Fibroblast of skin of right biceps (primary cell): Measurements from ENCODE around the gene SARS2.
A peak's percentile ranks its signal among the peaks of the same experiment; 100 is the strongest.

Experiments
- DNase-seq: peaks from one replicate; pipeline ENCODE4 v3.0.0-alpha.2; 2013

SARS2 gene

DNA sequence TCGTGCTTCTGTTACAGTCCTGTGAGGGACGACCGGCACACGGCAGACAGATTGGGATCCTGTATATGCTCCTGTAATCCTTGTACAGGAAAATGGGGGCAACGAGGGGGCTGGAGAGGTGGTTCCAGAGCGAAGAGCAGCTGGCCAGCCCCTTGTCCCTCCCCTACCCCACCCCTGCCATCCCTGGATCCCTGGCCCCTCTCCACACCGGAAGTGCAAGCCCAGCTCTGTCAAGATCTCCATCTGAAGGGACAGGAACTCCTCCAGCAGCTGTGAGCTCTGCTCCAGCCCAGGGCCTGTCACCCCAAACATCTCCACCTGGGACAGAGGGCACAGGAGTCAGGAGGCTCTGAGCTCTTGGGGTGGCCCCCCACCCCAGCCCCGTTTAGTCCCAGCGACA lies 13.0 kb downstream of the SARS2 start:
- DNase-seq: no peak

DNA sequence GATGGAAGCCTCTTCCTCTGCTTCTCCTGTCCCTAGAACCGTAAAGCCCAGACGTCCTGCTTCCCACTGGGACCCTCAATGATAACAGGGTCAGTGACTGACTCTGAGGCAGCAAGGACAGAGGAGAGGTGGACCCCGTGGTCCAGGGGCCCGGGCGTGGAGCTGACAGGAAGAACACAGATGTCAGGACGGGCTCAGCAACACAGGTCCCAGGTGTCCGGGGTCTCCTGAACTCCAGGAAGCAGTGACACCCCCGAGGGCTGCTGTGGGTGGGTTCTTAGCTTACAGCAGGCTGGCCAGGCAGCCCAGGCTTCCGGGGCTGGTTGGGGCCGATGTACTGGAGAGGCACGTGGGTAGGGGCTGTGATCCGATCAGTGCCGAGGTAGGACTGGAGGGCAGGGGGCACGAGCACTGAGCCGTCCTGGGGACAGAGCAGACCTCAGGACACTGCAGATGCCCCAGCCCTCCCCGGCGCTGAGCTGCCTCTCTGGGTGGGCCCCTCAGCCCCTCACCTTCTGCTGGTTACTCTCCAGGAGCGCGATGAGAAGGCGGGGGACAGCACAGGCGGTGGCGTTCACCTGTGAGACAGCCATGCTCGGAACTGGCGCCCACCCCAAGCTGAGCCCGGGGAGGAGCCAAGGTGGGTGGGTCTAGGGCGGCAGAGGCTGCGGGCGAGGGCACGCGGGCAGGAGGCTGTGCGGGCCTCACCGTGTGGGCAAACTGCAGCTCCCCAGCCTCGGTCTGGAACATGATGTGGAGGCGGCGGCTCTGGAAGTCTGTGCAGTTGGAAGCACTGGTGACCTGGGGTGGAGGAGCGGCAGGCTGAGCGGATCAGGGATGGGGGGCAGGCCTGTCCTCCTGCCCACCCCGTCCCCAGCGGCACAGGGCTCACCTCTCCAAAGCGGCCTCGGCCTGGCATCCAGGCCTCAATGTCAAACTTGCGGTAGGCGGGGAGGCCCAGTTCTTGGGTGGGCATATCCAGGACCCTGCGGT lies 14.9 kb downstream of the SARS2 start:
- no peak for DNase-seq

DNA sequence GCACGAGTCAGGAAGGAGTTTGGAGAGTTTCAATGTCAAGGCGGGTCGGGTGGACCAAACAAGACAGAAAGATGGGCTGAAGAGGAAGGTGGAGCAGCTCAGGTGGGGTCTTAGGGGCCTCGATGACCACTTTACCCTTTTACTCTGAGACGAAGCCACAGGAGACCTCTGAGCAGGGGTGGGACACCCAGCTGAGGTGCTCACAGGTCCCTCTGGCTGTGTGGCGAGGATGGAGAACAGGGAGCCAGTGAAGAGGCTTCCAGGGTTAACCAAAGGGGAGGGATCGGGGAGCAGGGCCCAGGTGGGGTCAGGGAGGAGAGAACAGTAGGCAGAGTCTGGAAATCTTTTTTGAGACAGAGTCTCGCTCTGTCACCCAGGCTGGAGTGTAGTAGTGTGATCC lies 16.6 kb downstream of the SARS2 start:
- no peak for DNase-seq

DNA sequence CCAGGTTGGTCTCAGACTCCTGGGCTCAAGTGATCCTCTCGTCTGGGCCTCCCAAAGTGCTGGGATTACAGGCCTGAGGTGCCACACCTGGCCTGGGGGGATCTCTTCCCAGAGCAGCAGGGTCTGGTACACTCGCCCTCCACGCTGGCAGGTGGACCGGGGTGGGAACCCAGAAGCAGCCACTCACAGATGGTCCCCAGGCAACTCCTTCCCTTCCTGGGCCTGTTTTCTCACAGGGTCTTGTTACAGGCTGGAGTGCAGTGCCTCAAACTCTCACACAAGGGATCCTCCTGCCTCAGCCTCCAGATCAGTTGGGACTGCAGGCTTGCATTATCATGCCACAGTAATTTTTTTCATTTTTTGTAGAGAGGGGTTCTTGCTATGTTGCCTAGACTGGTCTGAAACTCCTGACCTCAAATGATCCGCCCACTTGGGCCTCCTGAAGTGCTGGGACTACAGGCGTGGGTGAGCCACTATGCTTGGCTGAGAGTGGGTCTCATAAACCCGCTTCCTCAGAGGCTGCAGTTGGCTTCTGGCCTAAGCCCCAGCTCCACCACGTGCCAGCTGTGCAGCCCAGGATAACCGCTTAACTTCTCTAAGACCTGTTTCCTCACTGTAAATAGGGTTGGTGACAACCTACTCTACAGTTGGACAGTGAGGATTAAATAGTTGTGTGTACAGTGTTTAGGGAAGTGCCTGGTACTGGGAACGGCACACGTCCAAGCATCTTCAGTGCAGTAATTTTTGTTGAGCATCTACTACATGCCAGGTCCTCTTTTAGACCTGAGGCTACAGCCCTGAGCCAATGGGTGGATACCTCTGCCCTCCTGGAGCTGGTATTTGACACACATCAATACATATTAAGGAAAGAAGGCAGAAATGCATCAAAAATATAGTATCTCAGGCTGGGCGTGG lies 17.7 kb downstream of the SARS2 start:
- DNase-seq: no peak

DNA sequence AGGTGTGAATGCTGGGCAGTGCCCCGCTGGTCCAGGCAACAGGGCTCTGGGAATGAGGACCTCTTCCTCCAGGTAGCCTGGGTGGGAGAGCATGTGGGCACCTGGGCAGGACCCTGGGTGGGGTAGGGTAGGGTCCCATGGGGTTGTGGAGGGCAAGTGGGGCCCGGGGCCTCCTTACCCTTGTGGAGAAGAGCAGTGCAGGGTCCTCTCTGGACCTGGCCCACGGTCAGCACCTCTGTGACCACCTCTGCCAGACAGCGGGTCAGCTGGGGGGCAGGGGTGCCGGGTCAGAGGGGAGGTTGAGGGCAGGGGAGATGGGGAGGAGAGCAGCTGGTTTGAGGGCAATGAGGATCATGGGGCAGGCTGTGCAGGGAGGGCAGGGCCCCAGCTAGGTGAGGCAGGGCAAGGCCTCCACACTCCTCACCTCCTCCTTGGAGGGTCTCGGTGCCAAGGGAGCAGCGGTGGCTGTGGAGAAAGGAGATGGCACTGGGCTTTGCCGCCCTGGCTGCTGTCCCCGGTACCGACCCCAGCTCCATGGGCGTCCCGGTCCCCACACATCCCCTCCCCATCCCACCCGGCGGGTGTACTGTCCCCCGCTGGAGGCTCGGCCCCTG lies 19.1 kb downstream of the SARS2 start:
- DNase-seq: no peak

DNA sequence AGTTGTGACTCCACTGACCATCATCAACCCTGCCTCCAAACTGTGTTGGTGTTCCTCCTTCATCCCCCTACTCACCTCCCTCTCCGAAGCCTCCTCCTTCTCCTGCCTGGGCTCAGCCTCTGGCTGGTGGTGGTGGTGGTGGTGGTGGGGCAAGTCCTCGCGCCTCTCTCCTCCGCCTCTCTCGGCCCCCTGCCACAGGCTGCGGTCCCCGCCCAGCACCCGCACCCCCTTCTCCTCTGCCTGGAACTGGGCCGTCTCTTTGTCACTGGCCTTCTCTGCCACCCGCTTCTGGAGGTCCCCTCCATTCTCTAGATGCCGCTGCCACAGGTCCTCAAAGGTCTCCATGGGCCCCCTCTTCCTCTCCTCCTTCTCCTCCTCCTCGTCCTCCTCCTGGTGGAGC lies 20.1 kb downstream of the SARS2 start:
- DNase-seq: no peak

DNA sequence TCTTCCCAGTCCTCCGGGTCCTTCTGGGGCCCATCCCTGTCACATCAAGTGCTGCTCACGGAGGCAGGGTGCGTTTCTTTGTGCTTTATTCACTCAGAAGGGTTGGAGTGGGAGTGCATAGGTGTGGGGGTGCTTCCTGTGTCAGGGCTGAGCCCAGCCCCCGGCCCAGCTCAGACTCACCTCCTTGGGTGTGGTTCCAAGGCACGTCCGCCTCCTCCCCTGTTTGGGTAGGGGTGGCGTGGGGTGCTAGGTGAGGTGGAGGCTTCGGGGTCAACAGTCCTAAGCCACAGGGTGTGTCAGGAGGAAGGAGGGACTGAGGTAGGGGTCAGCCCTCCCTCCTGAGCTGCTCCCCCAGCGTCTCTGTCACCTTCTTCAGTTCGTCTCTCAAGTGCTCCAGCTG lies 21.7 kb downstream of the SARS2 start:
- no peak for DNase-seq

DNA sequence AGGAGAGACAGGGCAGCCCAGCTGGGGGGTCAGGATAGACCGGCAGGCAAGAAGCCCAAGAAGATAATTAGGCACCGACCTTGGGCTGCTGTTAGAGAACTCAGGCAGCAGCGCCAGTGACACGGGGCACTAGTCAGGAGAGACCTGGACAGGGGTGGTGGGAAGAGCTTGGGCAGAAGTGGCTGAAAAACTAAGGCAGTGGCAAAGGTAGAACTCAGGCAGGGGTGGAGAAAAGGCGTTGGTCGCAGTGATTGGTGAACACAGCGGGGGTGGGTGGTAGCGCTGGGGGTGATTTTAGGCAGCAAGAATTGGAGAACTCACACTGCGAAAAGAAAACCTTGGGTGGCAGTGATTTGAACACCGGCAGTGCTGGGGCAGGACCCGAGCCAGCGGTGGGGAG lies 22.9 kb downstream of the SARS2 start:
- no peak for DNase-seq

DNA sequence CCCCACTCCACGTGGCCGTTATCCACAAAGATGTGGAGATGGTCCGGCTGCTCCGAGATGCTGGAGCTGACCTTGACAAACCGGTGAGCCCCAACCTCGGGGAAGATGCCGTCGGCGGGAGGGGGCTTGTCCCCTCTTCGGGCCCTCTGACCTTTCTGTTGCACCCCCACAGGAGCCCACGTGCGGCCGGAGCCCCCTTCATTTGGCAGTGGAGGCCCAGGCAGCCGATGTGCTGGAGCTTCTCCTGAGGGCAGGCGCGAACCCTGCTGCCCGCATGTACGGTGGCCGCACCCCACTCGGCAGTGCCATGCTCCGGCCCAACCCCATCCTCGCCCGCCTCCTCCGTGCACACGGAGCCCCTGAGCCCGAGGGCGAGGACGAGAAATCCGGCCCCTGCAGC lies 23.3 kb downstream of the SARS2 start:
- DNase-seq: no peak

DNA sequence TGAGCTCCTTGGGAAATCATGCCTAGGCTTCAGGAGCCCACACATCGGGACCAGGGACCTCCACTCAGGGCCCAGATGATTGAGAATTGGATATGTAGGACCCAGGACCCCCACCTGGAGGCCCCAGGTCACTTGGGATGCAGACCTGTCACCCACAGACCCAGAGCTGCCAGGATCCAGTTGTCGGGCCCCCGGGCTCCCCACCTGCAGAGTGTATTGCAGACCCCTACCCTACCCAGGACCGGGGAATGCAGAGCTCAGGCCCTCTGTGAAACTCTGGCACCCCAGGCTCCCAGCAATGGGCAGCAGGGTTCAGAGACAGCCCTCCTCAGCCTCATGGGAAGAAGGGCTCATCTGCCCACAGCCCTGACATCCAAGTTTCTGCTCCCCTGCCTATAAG lies 24.9 kb downstream of the SARS2 start:
- no peak for DNase-seq

DNA sequence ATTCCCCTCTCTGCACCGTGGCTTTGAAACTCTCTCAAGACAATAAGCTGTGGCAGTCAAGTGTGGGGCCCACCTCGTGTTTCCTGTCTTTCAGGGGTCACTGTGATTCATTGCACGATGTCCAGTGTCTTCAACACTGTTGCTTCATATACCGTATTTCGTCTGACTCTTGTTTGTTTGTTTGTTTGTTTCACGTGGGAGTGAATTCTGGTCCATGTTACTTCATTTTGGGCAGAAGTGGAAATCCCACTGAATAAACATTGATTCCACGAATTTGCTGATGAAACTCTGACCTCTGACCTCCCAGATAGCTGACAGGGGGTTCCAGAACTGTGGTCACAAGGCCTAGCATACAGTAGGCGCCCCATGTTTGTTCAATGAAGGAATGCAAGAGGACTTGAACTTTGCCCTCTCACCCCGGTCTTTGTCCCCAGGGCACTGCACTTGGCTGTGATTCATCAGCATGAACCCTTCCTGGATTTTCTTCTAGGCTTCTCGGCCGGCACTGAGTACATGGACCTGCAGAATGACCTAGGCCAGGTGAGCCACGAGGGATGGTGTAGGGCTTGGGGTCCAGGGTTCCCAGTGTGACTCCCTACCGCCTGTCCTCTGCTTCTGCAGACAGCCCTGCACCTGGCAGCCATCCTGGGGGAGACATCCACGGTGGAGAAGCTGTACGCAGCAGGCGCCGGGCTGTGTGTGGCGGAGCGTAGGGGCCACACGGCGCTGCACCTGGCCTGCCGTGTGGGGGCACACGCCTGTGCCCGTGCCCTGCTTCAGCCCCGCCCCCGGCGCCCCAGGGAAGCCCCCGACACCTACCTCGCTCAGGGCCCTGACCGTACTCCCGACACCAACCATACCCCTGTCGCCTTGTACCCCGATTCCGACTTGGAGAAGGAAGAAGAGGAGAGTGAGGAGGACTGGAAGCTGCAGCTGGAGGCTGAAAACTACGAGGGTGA lies 25.7 kb downstream of the SARS2 start:
- no peak for DNase-seq

DNA sequence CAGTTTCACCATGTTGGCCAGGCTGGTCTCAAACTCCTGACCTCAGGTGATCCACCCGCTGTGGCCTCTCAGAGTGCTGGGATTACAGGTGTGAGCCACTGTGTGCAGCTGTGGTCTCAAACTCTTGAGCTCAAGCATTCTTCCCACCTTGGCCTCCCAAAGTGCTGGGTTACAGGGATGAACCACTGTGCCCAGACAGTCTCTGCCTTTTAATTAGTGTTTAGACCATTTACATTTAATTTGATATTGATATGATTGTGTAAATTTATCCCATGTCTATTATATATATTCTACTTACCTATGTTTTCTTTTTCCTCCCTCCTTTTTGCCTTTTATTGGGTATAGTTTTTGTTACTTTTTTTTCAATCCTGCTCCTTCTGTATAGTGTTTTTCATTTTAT lies 28.9 kb downstream of the SARS2 start:
- no peak for DNase-seq

DNA sequence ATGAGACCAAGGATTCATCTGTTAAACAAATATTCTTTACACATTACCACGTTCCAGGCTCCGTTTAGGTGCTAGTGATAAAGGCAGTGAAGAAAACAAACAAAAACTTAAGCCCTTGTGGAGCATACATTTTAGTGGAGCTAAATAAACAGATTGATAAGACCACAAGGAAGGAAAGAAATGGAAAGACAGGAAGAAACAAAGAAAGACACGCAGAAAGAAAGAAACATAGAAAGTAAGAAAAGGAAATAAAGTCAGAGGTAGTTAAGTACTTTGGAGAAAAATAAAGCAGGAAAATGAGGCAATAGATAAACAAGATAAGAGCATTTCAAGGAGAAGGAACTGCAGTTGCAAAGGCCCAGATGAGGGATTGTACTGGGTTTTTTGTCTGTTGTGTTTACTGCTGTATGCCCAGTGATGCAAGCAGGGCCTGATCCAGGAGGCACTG lies 29.8 kb downstream of the SARS2 start:
- DNase-seq: no peak

DNA sequence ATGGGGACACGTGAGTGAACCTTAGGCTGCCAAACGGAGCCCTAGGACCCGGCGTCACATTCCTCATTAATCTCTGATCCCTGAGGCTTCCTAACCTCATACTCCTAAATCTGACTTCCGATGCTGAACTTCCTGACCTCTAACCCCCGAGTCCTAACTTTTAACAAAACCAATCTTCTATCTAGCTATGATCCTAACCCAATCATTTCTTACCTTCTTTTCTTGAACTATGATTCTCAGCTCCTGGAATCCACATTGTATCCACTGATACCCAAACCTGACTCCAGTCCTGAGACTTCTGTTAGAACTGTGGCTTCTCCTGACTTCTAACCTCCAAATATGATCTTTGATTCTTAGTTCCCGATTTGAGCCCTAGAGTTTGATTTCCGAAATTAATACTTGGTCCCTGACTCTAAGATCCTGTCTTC lies 30.3 kb downstream of the SARS2 start:
- DNase-seq: no peak

DNA sequence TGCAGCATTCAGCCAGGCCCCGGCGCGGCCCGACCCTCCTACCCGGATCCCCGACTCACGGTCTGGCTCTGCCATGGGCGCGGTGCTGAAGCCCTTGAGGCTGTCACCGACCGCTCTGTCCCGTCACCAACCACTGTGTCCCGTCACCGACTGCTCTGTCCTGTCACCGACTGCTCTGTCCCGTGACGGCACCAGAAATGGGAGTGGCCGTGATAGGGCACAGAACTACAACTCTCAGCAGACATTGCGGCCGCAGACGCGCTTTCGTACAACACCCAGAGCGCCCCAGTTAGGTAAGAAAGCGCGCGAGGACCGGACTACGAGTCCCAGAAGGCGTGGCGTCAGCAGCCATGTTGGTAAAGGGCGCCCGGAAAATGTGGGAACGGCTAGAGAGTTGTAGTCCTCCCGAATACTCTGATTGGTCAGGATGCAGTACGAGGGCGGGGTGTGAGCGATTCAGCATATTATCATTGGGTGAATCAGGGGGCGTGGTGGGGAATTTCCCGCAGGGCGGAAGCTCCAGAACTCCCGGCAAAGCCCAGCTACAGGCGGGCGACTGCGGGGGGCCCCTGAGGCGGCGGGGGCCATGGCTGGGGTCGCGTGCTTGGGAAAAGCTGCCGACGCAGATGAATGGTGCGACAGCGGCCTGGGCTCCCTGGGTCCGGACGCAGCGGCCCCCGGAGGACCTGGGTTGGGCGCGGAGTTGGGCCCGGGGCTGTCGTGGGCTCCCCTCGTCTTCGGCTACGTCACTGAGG lies 30.9 kb downstream of the SARS2 start, which contains the start of the genes NFKBIB and SIRT2:
Gene NFKBIB (plus strand): TSS at position 523 of the 755 bp plus-strand sequence. CDS start 64 bp downstream, at position 587.
Gene SIRT2 (minus strand): TSS at position 172 of the 755 bp plus-strand sequence. CDS start 97 bp downstream, at position 75.
- DNase-seq: peak; percentile 100

DNA sequence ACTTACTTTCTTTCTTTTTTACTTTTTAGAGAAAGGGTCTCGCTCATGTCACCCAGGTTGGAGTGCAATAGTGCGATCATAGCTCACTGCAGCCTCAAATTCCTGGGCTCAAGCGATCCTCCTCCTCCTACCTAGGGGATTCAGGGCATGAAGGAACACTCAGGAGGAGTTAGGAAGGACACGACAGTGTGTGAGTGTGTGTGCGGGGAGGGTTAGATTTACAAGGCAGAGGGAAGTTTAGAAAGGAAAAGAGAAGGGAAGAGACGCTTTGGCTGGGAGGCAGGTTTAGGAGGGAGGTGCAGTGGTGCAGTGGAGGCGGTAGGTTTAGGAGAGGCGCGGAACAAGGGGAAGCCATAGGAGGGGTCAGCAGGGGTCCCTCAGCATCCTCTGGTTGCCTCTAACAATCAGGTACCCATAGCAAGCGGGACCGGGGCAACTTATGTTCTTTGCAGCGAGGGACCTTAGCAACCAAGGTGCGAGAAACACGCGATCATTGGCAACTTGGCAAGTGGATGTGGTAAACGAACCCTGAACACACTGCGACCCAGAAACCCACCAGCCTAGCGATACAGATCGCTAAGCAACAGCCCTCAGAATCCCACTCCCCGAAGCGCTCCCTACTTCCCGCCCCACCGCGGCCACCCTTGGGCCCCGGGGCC lies 31.6 kb downstream of the SARS2 start:
- DNase-seq: no peak

DNA sequence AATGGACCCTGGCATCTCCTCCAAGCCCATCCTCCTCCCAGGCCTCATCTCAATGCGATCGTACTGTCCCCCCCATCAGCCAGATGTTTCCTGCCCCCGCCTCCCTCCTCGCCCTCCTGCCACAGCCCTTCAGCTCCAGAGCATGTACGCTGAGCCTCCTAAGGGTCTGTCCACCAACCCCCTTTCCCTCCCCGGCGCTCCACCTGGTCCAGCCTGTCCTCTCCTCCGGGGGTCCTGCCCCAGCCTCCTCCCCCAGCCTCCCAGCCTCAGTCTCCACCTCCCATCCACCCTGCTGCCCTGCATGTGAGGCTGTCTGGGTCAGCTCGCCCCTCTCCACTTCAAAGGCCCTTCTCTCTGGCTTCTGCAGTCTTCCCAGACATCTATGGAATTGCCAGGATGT lies 35.6 kb downstream of the SARS2 start:
- no peak for DNase-seq

DNA sequence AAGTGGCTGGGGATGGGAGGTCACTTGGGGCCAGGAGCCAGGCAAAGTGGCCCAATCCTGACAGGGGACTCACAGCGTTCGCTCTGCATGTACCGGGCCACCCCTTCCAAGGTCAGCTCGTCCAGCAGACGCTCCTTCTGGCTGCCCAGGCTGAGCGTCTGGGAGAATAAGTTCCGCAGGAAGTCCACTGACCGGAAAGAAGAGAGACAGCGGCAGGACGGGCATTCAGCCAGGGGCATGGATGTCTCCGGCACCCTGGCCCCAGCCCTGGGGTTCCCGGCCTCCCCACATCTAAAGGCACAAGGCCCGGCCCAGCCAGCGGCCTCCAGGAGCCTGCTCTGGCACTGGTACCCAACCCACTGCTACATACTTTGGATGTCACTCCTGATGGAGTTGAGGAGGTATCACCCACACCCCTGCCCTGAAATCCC lies 37.2 kb downstream of the SARS2 start:
- DNase-seq: no peak

DNA sequence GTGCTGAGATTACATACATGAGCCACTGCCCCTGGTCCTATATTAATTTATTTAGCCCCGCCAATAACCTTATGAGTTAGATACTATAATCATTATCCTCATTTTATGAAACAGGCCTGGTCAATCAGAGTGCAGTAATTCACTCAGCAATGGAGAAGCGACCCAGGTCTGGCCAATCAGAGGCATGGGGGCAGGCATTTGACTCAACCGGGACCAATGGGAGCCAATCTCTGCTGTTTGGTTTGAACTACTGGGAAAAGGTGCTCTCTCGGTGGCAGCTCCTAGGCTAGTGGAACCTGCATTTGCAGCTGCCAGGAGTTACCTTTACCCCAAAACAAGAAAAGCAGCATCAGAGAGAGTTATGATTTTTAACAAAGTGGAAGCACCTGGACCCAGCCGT lies 37.7 kb downstream of the SARS2 start:
- no peak for DNase-seq

DNA sequence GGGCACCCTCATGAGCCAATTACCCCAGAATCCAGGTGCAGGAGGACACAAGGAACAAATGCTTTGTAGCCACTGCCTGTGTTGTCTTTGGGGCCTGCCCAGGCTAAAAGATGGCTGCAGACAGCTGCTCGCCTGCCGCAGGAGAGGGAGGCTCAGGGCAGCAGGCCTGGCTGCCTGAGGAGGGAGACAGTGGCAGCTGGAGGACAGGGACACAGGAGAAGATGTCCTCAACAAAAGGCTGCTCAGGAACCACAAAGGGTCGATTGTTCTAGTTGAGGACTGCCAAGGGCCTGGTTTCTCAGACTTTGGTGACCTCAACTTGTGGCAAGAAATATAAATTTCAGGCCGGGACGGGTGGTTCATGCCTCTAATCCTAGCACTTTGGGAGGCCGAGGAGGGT lies 38.8 kb downstream of the SARS2 start:
- DNase-seq: no peak
